A673 (cell line): Measurements from ENCODE around the gene CCDC57.

Experiments
- EZH2 ChIP-seq: fragments of 200-600 bp; sonication (generic); IDR thresholded peaks from 2 replicates; pipeline ENCODE4 v1.6.1; 2017; ENCODE audit warnings: borderline replicate concordance, low read depth, mild to moderate bottlenecking, mixed read lengths, antibody characterized with exemption, low read length; ENCODE audit not compliant: poor library complexity, severe bottlenecking
- TF ChIP-seq, protein P1 (sequence below): fragments of 300-800, 200-600 bp; sonication (generic); conservative IDR thresholded peaks from 2 replicates; pipeline ENCODE4 v1.5.1; 2017; ENCODE audit warnings: low read depth, mild to moderate bottlenecking, antibody characterized with exemption, low read length, moderate library complexity, mixed read lengths

DNA sequence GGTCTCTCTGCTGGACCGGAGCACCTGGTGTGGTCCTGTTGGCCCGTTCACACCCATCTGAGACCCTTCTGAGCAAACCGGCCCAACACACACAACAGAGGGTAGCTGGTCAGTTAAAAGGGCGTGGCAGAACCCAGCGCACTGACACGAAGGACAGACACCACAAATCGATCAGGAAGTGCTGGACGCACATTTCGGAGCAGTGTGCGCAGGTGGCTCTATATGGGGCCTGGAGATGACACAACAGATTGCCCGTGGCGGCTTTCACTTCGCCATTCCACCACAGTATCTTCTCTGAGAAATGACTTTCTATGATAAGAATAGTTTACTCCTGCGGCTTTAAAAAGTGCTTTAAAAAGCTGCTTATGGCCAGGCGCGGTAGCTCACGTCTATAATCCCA, 12.5 kb downstream of the CCDC57 start:
- TF ChIP-seq, protein P1, sequence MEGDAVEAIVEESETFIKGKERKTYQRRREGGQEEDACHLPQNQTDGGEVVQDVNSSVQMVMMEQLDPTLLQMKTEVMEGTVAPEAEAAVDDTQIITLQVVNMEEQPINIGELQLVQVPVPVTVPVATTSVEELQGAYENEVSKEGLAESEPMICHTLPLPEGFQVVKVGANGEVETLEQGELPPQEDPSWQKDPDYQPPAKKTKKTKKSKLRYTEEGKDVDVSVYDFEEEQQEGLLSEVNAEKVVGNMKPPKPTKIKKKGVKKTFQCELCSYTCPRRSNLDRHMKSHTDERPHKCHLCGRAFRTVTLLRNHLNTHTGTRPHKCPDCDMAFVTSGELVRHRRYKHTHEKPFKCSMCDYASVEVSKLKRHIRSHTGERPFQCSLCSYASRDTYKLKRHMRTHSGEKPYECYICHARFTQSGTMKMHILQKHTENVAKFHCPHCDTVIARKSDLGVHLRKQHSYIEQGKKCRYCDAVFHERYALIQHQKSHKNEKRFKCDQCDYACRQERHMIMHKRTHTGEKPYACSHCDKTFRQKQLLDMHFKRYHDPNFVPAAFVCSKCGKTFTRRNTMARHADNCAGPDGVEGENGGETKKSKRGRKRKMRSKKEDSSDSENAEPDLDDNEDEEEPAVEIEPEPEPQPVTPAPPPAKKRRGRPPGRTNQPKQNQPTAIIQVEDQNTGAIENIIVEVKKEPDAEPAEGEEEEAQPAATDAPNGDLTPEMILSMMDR: no peak
- TF ChIP-seq EZH2: no peak
